ENCODE data around the gene MGLL.

Gene MGLL

GRCh38 chr3:127789051-127789450, 33.3 kb downstream of the MGLL start:
- DNase-seq (ENCODE audit: low spot score) = no peak

GRCh38 chr3:127788451-127788909, 33.8 kb downstream of the MGLL start:
- no peak for DNase-seq (ENCODE audit: low spot score)

GRCh38 chr3:127787571-127788365, 34.5 kb downstream of the MGLL start:
- no peak for DNase-seq (ENCODE audit: low spot score)

GRCh38 chr3:127787071-127787490, 35.2 kb downstream of the MGLL start:
- DNase-seq (ENCODE audit: low spot score) = no peak

- DNase-seq (ENCODE audit: low spot score) = no peak
Measured at GRCh38 chr3:127786353-127787070, 35.8 kb downstream of the MGLL start.

GRCh38 chr3:127785711-127786265, 36.5 kb downstream of the MGLL start:
- DNase-seq (ENCODE audit: low spot score) = no peak

- DNase-seq (ENCODE audit: low spot score) = no peak
Measured at GRCh38 chr3:127784865-127785710, 37.2 kb downstream of the MGLL start.

- no peak for DNase-seq (ENCODE audit: low spot score)
Measured at GRCh38 chr3:127784283-127784682, 38.0 kb downstream of the MGLL start.

GRCh38 chr3:127783642-127784160, 38.6 kb downstream of the MGLL start:
- no peak for DNase-seq (ENCODE audit: low spot score)

- DNase-seq (ENCODE audit: low spot score) = no peak
Measured at GRCh38 chr3:127783166-127783565, 39.1 kb downstream of the MGLL start.

GRCh38 chr3:127781411-127782001, 40.8 kb downstream of the MGLL start:
- no peak for DNase-seq (ENCODE audit: low spot score)

GRCh38 chr3:127780536-127781400, 41.5 kb downstream of the MGLL start:
- DNase-seq (ENCODE audit: low spot score) = no peak

- DNase-seq (ENCODE audit: low spot score) = no peak
Measured at GRCh38 chr3:127779747-127780146, 42.6 kb downstream of the MGLL start.

- no peak for DNase-seq (ENCODE audit: low spot score)
Measured at GRCh38 chr3:127777921-127778656, 44.2 kb downstream of the MGLL start.

- no peak for DNase-seq (ENCODE audit: low spot score)
Measured at GRCh38 chr3:127777332-127777731, 45.0 kb downstream of the MGLL start.

- DNase-seq (ENCODE audit: low spot score) = no peak
Measured at GRCh38 chr3:127776347-127776746, 46.0 kb downstream of the MGLL start.

GRCh38 chr3:127775398-127776109, 46.8 kb downstream of the MGLL start:
- DNase-seq (ENCODE audit: low spot score) = no peak

- DNase-seq (ENCODE audit: low spot score) = no peak
Measured at GRCh38 chr3:127774647-127775046, 47.7 kb downstream of the MGLL start.

- DNase-seq (ENCODE audit: low spot score) = no peak
Measured at GRCh38 chr3:127773752-127774395, 48.4 kb downstream of the MGLL start.
